GM23248 (cell line): ENCODE measurements around the gene ABLIM1.

Source experiments
- EZH2 ChIP-seq: fragments of 200-600 bp; sonication (generic); IDR thresholded peaks from 2 replicates; pipeline ENCODE4 v1.6.1; 2018; ENCODE audit warnings: antibody characterized with exemption, mild to moderate bottlenecking; ENCODE audit not compliant: insufficient read depth, poor library complexity, severe bottlenecking
- EZH2phosphoT487 ChIP-seq: fragments of 200-600 bp; sonication (generic); IDR thresholded peaks from 2 replicates; pipeline ENCODE4 v1.6.1; 2018; ENCODE audit warnings: antibody characterized with exemption, moderate library complexity, mild to moderate bottlenecking, low read depth; ENCODE audit not compliant: insufficient read depth

DNA sequence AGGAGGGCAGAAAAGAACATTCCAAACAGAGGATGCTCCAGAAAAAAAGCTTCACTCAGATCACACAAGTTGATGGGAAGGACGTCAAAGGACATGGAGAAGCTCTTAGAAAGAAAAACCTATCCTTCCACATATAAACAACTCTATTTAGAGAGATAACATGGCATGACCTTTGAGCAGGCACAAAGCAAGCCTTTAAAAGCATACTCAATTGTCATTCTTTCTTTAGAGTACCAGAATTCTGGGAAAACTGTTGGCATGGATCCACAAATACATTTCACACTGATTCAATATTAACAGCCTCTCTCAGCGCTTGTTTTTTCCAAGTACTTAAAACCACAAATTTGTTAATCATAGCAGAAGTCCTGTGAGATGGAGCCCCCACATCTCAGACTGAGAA, 7.3 kb upstream of the ABLIM1 start:
- no peak for TF ChIP-seq EZH2
- no peak for TF ChIP-seq EZH2phosphoT487
